ENCODE measurements around the gene OSMR.

Gene OSMR

DNA sequence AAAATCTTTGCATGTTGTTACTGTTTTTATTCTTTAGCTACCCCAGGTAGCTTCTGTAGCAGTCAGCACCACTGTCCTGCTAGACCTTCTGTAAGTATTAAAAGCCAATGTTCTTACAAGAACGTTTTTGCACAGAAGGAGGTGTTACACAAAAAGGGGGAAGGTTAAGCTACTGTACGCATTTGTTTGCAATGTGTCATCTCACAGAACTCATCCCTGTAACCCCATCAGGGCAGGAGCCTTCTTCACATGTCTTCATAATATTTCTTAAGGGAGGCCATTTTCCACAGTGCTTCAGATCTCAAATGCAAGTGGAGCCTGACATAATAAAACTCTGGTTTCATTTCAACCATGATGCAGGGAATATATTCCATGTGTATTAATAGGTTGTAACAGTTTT, 67.9 kb downstream of the OSMR start:
- H3K9ac ChIP-seq (ENCODE audit: low read depth, low read length), result no peak overlapping the region
- H3K9me3 ChIP-seq (ENCODE audit: insufficient read depth, low read depth, low read length), result 0 out of 2 replicates have a peak, but pooled peaks cover 6% of the 10 kb centered on the region
- H3K36me3 ChIP-seq (ENCODE audit: insufficient read depth, low read depth, low read length), result no peaks in the 10 kb centered on the region
- H3K27ac ChIP-seq (ENCODE audit: low read length), result no peak overlapping the region
- no peaks in the 10 kb centered on the region; the same call in 1 of the 2 replicates for H3K4me1 ChIP-seq (ENCODE audit: insufficient read depth, low read length)
- no peaks in the 10 kb centered on the region for H3K27me3 ChIP-seq (ENCODE audit: insufficient read depth, low read length)
- H3K4me3 ChIP-seq (ENCODE audit: low read length), result no peak overlapping the region

DNA sequence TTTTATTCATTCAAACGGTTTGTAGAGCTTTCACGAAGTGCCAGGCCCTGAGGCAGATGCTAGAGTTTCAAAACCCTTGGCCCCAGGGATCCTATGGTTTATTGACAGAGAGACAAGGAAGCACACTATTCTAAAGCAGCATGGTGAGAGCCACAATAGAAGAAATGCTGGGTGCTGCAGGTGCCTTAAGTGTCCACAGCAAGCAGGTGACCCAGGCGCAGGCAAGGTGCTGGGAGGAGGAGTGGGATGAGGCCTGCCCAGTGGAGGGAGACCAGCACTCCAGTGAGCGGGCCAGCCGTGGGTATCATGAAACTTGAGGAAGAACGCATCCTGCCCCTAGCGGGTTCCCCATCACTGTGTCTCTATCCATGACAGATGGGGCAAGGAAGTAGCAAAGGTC, 71.0 kb downstream of the OSMR start:
- H3K27me3 ChIP-seq (ENCODE audit: insufficient read depth, low read length), result no peaks in the 10 kb centered on the region
- no peaks in the 10 kb centered on the region; the same call in 1 of the 2 replicates for H3K4me1 ChIP-seq (ENCODE audit: insufficient read depth, low read length)
- H3K27ac ChIP-seq (ENCODE audit: low read length), result no peak overlapping the region
- H3K9me3 ChIP-seq (ENCODE audit: insufficient read depth, low read depth, low read length), result no peaks in the 10 kb centered on the region
- H3K9ac ChIP-seq (ENCODE audit: low read depth, low read length), result no peak overlapping the region
- no peaks in the 10 kb centered on the region for H3K36me3 ChIP-seq (ENCODE audit: insufficient read depth, low read depth, low read length)
- H3K4me3 ChIP-seq (ENCODE audit: low read length), result no peak overlapping the region

DNA sequence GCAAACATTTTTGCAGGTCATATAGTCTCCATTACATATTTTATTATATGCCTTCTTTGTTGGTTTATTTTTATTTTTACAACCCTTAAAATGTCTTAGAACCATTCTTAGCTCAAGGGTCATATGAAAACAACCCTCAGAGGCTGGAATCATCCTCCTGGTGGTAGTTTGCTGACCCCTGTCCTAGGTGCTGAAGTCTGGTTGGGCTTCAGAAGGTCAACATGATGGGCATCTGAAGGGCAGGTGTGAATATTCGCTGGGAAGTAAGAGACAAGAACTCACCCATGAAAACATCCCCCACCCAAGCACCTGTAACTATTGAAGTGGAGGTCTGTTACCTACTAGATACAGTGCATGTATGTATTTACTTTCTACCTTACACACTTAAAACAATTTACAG, 75.4 kb downstream of the OSMR start:
- H3K27ac ChIP-seq (ENCODE audit: low read length), result no peak overlapping the region
- H3K9me3 ChIP-seq (ENCODE audit: insufficient read depth, low read depth, low read length), result no peaks in the 10 kb centered on the region
- H3K36me3 ChIP-seq (ENCODE audit: insufficient read depth, low read depth, low read length), result no peaks in the 10 kb centered on the region
- no peaks in the 10 kb centered on the region for H3K27me3 ChIP-seq (ENCODE audit: insufficient read depth, low read length)
- H3K9ac ChIP-seq (ENCODE audit: low read depth, low read length), result no peak overlapping the region
- H3K4me1 ChIP-seq (ENCODE audit: insufficient read depth, low read length), result peaks cover 5% of the 10 kb centered on the region; the same call in 1 of the 2 replicates
- no peak overlapping the region for H3K4me3 ChIP-seq (ENCODE audit: low read length)

DNA sequence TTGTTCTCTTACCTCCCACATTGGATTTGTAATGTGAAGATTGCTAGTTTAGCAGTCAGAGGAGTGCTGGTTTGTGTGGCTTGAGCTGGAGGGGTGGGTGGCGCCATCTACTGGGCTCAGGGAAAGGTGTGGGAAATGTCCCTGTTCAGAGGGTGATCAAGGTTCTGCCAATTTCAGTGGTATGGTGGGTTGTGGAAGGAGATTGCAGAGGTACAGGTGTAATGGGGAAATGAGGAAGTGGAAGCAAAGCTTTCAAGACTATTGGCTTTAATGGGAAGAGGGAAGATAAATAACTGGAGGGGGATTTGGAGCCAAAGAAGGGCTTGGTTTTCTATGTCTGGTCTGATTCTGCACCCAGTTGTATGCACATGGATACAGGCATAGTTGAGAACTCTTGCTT, 76.4 kb downstream of the OSMR start:
- peaks cover 5% of the 10 kb centered on the region; the same call in 1 of the 2 replicates for H3K4me1 ChIP-seq (ENCODE audit: insufficient read depth, low read length)
- H3K27ac ChIP-seq (ENCODE audit: low read length), result no peak overlapping the region
- no peaks in the 10 kb centered on the region for H3K9me3 ChIP-seq (ENCODE audit: insufficient read depth, low read depth, low read length)
- no peaks in the 10 kb centered on the region for H3K27me3 ChIP-seq (ENCODE audit: insufficient read depth, low read length)
- H3K9ac ChIP-seq (ENCODE audit: low read depth, low read length), result no peak overlapping the region
- no peaks in the 10 kb centered on the region for H3K36me3 ChIP-seq (ENCODE audit: insufficient read depth, low read depth, low read length)
- no peak overlapping the region for H3K4me3 ChIP-seq (ENCODE audit: low read length)

DNA sequence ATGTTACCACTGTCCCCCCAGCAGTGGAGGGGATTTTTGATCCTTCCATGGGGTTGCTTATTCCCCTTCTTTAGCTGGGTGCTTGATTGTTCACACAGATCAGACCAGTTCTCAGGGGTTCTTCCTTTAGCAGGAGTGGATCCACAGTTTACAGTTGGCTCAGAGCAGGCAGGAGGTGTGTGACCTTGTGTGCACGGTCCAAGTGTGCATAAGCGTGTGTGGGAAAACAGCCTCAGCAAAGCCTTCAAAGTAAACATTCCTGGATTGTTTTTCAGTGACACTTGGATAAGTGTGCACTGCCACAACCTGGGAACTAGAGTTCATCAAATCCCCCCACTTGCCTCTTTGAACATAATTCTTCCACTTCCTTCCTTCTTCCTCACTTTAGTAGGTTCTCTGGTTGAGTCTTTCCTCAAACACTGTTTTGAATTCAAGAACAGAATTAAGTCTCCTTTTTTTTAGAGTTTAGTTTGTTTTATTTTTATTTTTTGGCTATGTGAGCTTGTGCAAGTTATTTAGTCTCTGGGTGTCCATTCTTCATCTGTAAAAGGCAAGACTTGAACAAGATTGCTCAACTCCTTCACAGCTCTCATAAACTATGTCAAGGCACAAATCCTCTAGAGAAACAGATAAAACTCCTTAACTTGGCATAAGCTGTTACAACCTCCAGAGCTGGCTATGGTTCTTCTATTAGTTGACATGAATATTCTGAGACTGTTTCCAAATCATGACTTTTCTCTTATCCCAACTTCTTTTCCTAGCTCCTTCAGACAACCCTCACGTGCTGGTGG, 78.0 kb downstream of the OSMR start:
- H3K4me3 ChIP-seq (ENCODE audit: low read length), result no peak overlapping the region
- H3K36me3 ChIP-seq (ENCODE audit: insufficient read depth, low read depth, low read length), result no peaks in the 10 kb centered on the region
- H3K27me3 ChIP-seq (ENCODE audit: insufficient read depth, low read length), result no peaks in the 10 kb centered on the region
- H3K9ac ChIP-seq (ENCODE audit: low read depth, low read length), result no peak overlapping the region
- H3K9me3 ChIP-seq (ENCODE audit: insufficient read depth, low read depth, low read length), result no peaks in the 10 kb centered on the region
- H3K27ac ChIP-seq (ENCODE audit: low read length), result no peak overlapping the region
- peaks cover 5% of the 10 kb centered on the region; the same call in 1 of the 2 replicates for H3K4me1 ChIP-seq (ENCODE audit: insufficient read depth, low read length)

DNA sequence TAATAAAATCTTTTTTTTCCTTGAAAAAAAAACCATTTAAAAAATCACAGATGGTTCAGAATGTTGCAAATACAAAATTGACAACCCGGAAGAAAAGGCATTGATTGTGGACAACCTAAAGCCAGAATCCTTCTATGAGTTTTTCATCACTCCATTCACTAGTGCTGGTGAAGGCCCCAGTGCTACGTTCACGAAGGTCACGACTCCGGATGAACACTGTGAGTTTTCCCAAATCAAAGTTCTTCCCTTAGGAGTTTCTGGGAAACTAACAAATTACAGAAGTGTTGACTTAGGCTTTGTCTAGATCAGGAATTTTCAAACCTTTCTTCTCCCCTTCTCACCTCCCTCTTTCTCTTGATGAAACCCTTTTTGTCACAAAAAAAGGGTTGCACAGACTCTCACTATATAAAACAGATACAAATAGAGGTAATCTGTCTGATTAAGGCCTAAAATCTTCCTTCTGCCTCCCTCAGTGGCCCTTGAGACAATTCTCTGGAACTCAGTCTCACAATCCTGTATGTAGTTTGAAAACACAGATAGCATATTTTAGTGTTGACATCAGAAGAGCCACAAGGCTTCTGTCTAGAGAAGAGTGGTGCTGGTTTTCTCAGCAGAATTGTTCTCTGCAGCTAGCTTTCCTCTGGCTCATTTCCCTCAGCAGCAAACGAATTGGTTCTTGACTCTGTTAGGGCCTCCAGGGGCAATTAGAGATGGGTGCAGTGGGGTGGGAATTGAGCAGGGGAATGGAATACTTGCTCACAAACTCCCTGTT, 79.5 kb downstream of the OSMR start:
- Histone ChIP-seq H3K9me3 (ENCODE audit: insufficient read depth, low read depth, low read length) (no peaks in the 10 kb centered on the region), H3K27me3 (ENCODE audit: insufficient read depth, low read length) (no peaks in the 10 kb centered on the region), H3K36me3 (ENCODE audit: insufficient read depth, low read depth, low read length) (no peaks in the 10 kb centered on the region), H3K4me3 (ENCODE audit: low read length) (no peak overlapping the region), H3K27ac (ENCODE audit: low read length) (no peak overlapping the region), H3K9ac (ENCODE audit: low read depth, low read length) (no peak overlapping the region), H3K4me1 (ENCODE audit: insufficient read depth, low read length) (peaks cover 5% of the 10 kb centered on the region; the same call in 1 of the 2 replicates)

DNA sequence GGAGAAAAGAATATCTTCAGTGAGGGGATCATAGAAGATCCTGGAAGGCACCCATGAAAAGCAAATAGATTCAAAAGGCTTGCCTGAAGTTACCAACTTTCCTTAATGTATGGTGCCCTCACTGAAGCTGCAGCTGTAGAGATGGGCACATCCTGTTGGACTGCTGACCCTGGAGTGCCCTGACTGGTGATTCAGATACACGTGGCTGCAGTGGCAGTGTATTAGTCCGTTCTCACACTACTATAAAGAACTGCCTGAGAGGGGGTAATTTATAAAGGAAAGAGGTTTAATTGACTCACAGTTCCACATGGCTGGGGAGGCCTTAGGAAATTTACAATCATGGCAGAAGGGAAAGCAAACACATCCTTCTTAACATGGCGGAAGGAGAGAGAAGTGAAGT, 80.3 kb downstream of the OSMR start:
- Histone ChIP-seq H3K4me3 (ENCODE audit: low read length) (no peak overlapping the region), H3K27ac (ENCODE audit: low read length) (no peak overlapping the region), H3K36me3 (ENCODE audit: insufficient read depth, low read depth, low read length) (no peaks in the 10 kb centered on the region)

DNA sequence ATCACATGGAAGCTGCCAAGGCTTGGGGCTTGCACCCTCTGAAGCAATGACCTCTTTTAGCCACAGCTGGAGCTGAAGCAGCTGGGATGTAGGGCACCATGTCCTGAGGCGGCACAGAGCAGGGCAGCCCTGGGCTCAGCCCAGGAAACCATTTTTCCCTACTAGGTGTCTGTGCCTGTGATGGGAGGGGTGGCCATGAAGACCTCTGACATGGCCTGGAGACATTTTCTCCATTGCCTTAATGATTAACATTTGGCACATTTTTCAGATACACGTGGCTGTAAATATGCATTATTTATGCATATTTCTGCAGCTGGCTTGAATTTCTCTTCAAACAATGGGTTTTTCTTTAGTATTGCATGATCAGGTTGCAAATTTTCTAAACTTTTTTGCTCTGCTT, 81.7 kb downstream of the OSMR start:
- H3K4me1 ChIP-seq (ENCODE audit: insufficient read depth, low read length), result peaks cover 7% of the 10 kb centered on the region; the same call in 1 of the 2 replicates
- no peak overlapping the region for H3K9ac ChIP-seq (ENCODE audit: low read depth, low read length)
- H3K4me3 ChIP-seq (ENCODE audit: low read length), result no peak overlapping the region
- no peaks in the 10 kb centered on the region for H3K27me3 ChIP-seq (ENCODE audit: insufficient read depth, low read length)
- no peak overlapping the region for H3K27ac ChIP-seq (ENCODE audit: low read length)
- no peaks in the 10 kb centered on the region for H3K36me3 ChIP-seq (ENCODE audit: insufficient read depth, low read depth, low read length)
- H3K9me3 ChIP-seq (ENCODE audit: insufficient read depth, low read depth, low read length), result no peaks in the 10 kb centered on the region

More for the DNA sequence above, 80.3 kb downstream of the OSMR start:
- Histone ChIP-seq H3K9me3 (ENCODE audit: insufficient read depth, low read depth, low read length) (no peaks in the 10 kb centered on the region), H3K4me1 (ENCODE audit: insufficient read depth, low read length) (peaks cover 7% of the 10 kb centered on the region; the same call in 1 of the 2 replicates), H3K27me3 (ENCODE audit: insufficient read depth, low read length) (no peaks in the 10 kb centered on the region), H3K9ac (ENCODE audit: low read depth, low read length) (no peak overlapping the region)

DNA sequence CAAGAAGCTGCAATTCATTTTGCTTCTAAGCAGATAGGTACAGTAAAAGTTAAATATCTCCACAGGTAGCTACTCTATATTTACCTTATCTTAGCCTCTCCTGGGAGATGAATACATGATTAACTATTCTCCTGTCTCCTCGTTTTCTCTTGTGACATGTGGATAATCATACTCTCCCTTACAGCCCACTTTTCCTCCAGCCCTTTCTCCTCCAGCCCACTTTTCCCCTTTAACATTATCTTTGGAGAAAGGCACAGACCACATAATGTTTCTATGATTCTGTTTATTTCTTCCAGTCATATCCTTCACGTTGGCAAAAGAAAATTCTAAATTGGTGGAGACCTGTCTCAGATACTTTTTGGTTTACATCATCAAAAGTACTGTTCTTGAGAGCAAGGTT, 84.0 kb downstream of the OSMR start:
- H3K36me3 ChIP-seq (ENCODE audit: insufficient read depth, low read depth, low read length), result no peaks in the 10 kb centered on the region
- H3K27me3 ChIP-seq (ENCODE audit: insufficient read depth, low read length), result no peaks in the 10 kb centered on the region
- H3K4me3 ChIP-seq (ENCODE audit: low read length), result no peak overlapping the region
- no peak overlapping the region for H3K9ac ChIP-seq (ENCODE audit: low read depth, low read length)
- 0 out of 2 replicates have a peak, but pooled peaks cover 2% of the 10 kb centered on the region for H3K4me1 ChIP-seq (ENCODE audit: insufficient read depth, low read length)
- H3K27ac ChIP-seq (ENCODE audit: low read length), result no peak overlapping the region
- H3K9me3 ChIP-seq (ENCODE audit: insufficient read depth, low read depth, low read length), result no peaks in the 10 kb centered on the region

DNA sequence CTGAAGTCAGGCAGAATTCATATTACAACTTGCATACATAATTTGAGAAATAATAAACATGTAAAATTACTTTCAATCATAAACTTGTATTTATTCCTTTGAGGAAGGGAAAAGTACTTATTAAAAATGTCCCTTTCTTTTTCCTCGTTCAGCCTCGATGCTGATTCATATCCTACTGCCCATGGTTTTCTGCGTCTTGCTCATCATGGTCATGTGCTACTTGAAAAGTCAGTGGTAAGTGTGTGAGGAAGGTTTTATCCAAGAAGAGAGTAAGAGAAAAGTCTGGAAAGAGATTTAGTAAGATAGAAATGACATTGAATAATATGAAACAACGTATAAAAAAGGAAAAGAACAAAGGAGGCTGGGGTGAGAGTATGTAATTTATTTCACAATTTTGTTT, 85.9 kb downstream of the OSMR start:
- Histone ChIP-seq H3K4me1 (ENCODE audit: insufficient read depth, low read length) (0 out of 2 replicates have a peak, but pooled peaks cover 2% of the 10 kb centered on the region), H3K9me3 (ENCODE audit: insufficient read depth, low read depth, low read length) (no peaks in the 10 kb centered on the region), H3K27ac (ENCODE audit: low read length) (no peak overlapping the region), H3K4me3 (ENCODE audit: low read length) (no peak overlapping the region), H3K27me3 (ENCODE audit: insufficient read depth, low read length) (no peaks in the 10 kb centered on the region), H3K9ac (ENCODE audit: low read depth, low read length) (no peak overlapping the region), H3K36me3 (ENCODE audit: insufficient read depth, low read depth, low read length) (no peaks in the 10 kb centered on the region)

DNA sequence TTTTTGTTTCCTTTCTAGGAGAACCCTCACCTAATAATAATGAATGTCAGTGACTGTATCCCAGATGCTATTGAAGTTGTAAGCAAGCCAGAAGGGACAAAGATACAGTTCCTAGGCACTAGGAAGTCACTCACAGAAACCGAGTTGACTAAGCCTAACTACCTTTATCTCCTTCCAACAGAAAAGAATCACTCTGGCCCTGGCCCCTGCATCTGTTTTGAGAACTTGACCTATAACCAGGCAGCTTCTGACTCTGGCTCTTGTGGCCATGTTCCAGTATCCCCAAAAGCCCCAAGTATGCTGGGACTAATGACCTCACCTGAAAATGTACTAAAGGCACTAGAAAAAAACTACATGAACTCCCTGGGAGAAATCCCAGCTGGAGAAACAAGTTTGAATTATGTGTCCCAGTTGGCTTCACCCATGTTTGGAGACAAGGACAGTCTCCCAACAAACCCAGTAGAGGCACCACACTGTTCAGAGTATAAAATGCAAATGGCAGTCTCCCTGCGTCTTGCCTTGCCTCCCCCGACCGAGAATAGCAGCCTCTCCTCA, 87.1 kb downstream of the OSMR start:
- Histone ChIP-seq H3K9me3 (ENCODE audit: insufficient read depth, low read depth, low read length) (no peaks in the 10 kb centered on the region), H3K27ac (ENCODE audit: low read length) (no peak overlapping the region), H3K27me3 (ENCODE audit: insufficient read depth, low read length) (no peaks in the 10 kb centered on the region), H3K36me3 (ENCODE audit: insufficient read depth, low read depth, low read length) (no peaks in the 10 kb centered on the region), H3K4me3 (ENCODE audit: low read length) (no peak overlapping the region), H3K4me1 (ENCODE audit: insufficient read depth, low read length) (0 out of 2 replicates have a peak, but pooled peaks cover 2% of the 10 kb centered on the region), H3K9ac (ENCODE audit: low read depth, low read length) (no peak overlapping the region)
